Renal pelvis (tissue), 4 donors: Measurements from ENCODE around the gene RNF150. TPM values are rescaled to one million over a fixed set of nuclear protein-coding genes. Genes with fewer than 3 reads are reported as not detected.
A peak's percentile ranks its signal among the peaks of the same experiment; 100 is the strongest.

Experiments
- DNase-seq: peaks from one replicate; pipeline ENCODE4 v3.0.0-alpha.2; 2013
- polyA plus RNA-seq, 3 donors: library from polyadenylated mRNA; unstranded; fragments of 120-200 nt; gene quantifications; one replicate each; pipeline ENCODE4 v1.2.1, GENCODE V29; 2013; ENCODE audit not compliant: insufficient read length in 3 of 3

The RNF150 gene
- polyA plus RNA-seq, 3 donors: 25.6 to 26.8 (median 25.9) TPM

- no peak for DNase-seq
These were observed 143.3 kb downstream of the RNF150 start for GRCh38 chr4:140989944-140990343.

- no peak for DNase-seq
These were observed 147.2 kb downstream of the RNF150 start for GRCh38 chr4:140986045-140986444.

- DNase-seq: no peak
These were observed 150.5 kb downstream of the RNF150 start for GRCh38 chr4:140982613-140983340.

GRCh38 chr4:140980426-140981200, 152.7 kb downstream of the RNF150 start:
- no peak for DNase-seq

GRCh38 chr4:140976768-140977167, 156.5 kb downstream of the RNF150 start:
- DNase-seq: no peak

DNA sequence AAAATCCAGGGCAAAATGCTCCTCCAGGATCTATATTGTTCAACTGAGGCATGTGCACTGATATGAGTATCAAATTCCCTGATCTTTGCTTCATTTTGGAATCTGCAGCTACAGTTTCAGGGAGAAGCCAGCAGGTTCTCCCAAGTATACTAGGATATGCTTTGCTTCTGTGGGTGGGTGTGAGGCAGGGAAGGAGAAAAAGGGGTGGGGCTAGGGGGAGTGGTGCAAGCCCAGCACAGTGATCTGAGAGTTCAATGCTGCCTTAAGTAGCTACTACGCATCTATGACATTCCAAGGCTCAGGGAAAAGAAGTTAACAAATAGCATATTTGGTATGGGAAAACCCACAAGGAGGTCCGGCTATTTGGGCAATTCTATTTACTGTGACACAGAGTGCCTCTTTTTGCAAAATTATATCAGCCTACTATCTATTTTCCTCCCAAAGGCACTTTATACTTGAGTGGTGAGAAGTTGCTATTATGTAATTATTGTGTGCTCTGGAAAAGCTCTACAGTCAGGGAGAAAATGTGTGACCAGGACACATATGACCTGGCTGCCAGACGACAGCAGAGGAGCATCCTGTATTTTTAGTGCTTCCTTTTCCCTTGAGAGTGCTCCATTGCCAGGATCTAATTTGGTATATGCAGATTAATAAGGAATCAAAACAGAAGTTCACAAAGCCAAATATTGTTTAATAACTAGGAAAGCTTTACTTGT, 162.0 kb downstream of the RNF150 start:
- no peak for DNase-seq

GRCh38 chr4:140969296-140969695, 164.0 kb downstream of the RNF150 start:
- no peak for DNase-seq

GRCh38 chr4:140968371-140968770, 164.9 kb downstream of the RNF150 start:
- DNase-seq: no peak

DNA sequence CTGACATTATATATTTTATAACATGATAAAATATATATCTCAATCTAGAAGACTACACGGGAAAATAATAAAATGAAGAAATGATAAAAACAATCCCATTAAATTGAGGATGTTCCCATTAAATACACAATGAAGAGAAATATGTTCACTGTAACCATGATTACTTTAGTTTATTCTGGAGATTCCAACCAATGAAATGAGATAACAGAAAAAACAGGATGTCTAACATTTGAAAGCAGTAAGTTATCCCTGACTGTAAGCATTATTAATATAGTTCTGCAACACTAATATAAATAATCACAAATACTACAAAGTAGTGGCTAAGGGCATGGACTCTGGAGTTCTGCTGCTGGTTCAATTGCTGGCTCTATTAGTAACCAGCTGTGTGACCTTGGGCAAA, 169.4 kb downstream of the RNF150 start:
- no peak for DNase-seq

- DNase-seq: no peak
These were observed 177.6 kb downstream of the RNF150 start for GRCh38 chr4:140955641-140956040.

DNA sequence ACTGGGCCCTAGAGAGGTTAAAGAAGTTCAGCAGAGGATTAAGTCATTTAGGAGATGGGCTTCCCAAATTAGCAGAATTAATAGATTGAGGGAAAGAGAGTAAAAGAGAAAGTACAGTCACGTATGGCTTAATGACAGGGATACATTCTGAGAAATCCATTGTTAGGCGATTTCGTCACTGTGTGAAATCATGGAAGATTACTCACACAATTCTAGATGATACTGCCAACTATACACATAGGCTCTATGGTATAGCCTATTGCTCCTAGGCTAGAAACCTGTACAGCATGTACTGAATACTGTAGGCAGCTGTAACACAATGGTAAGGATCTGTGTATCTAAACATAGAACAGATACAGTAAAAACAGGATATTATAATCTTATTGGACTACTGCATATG, 180.6 kb downstream of the RNF150 start:
- no peak for DNase-seq

- DNase-seq: no peak
These were observed 185.8 kb downstream of the RNF150 start for GRCh38 chr4:140947506-140947905.

DNA sequence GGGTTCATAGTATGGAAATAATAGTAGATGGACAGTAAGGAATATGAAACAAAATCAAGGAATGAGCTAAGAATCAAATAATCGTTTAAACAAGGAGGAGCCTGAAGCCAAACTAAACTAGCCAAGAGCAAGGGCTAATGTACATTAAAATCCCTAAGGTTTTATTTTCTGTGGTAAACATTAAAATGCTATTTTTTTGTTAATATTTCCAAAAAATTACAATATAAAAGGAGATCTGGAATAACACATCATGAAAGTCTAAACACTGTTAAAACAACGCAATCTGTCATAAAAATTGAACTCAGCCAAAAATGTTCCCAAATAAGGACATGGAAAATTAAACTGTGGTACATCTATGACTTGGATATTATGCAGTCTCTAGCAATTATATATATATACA, 188.2 kb downstream of the RNF150 start:
- DNase-seq: no peak

DNA sequence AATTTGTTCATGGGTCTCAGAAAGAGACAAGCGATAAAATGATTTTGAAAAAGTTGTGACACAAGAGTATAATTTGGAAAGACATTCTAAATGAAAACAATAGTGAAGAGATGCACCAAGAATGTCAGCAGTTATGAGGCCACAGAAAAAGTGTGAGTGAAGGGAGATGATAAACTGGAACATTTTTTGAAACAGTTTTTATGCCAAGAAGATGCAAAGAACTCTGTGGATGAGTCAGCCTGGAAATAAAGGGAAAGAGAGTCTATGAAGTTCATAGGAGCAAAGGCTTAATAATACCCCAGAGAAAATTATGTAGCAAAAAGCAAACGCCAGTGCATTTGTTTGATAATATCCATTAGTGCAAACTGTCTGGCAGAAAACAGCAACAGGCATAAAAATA, 188.7 kb downstream of the RNF150 start:
- no peak for DNase-seq

DNA sequence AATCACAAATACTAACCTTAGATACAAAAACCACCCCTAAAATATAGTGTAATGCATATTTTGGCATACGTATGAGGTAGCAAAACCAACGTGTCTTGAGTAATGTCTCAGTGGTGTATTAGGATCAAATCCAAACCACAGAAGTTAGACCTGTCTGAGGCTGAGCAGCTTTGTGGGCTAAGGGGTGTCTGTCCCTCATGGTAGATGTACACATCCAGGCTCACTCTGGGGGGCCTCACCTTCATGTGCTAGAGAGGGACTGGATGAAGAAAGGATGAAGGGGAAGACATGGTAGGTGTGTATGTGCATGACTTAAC, 189.1 kb downstream of the RNF150 start:
- no peak for DNase-seq

- DNase-seq: no peak
These were observed 189.6 kb downstream of the RNF150 start for GRCh38 chr4:140943486-140944198.

DNA sequence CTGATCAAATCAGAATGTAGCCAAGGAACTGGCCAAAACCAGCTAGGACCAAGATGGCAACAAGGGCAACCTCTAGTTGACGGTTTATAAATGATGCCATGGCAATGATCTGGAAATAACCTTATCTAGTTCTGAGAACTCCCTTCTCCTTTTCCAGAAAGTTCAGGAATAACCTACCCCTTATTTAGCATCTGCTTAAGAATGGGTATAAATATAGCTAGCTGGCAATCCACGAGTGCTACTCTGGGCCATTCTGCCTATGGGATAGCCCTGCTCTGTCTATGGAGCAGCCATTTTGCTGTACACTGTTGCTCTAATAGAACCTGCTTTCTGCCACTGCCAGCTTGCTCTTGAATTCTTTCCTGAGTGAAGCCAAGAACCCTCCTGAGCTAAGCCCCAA, 192.7 kb downstream of the RNF150 start:
- DNase-seq: no peak

- DNase-seq: no peak
These were observed 195.4 kb downstream of the RNF150 start for GRCh38 chr4:140937866-140938265.

- peak; percentile 86 for DNase-seq
These were observed 198.0 kb downstream of the RNF150 start for GRCh38 chr4:140935254-140935653.

DNA sequence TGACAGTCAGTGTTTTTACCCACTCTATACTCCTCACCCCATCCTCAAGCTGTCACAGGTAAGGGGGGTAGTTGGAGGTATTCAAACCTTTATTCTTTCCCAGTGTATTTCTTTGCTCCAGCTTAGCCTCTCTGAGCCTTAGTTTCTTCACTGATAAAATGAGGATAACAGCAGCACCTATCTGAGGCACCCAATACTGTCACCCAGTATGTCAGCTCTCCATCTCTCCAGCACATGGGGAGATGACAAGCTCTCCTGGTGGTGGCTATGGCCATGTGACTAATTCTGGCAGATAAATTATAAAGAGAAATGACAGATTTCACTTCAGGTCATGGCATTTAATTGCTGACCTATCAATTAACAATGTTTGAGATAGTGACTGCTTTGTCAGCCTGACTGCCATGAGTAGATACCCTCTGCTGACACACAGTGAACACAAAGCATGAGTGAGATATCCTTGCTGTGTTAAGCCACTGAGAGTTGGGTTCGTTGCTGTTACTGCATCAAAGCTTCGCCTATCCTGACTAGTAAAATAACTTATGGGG, 200.7 kb downstream of the RNF150 start:
- DNase-seq: no peak

DNA sequence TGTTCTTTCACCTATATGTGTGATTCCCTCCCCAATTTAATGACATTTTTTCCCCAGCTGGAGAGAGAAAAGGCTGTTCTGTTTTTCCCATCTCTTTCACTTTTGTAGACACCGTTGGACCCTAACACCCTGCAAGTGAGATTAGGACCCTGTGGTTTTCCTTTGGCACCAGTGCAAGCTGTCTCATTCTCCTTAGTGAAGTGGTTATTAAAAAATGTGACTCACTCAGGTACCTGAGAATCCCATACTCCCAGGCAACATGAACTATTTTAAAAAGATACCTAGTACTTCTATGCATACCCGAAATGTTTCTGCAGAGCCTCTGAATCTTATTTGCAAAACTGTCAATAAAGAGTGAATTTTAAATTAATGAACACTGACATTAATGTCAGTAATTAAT, 201.4 kb downstream of the RNF150 start:
- no peak for DNase-seq

- DNase-seq: no peak
These were observed 202.7 kb downstream of the RNF150 start for GRCh38 chr4:140930557-140930956.
